A673 (cell line): ENCODE data around the gene CSTF1.

Source experiments
- CTCF ChIP-seq: fragments of 300-800, 200-600 bp; sonication (generic); conservative IDR thresholded peaks from 2 replicates; pipeline ENCODE4 v1.5.1; 2017; ENCODE audit warnings: low read depth, mild to moderate bottlenecking, antibody characterized with exemption, low read length, moderate library complexity, mixed read lengths
- EZH2 ChIP-seq: fragments of 200-600 bp; sonication (generic); IDR thresholded peaks from 2 replicates; pipeline ENCODE4 v1.6.1; 2017; ENCODE audit warnings: borderline replicate concordance, low read depth, mild to moderate bottlenecking, mixed read lengths, antibody characterized with exemption, low read length; ENCODE audit not compliant: poor library complexity, severe bottlenecking

GRCh38 chr20:56400001-56400640 lies 7.7 kb downstream of the CSTF1 start:
- TF ChIP-seq CTCF (peak; percentile 86), EZH2 (no peak)
